Esophagus muscularis mucosa (tissue), 3 donors: ENCODE results near the gene UBA6.

ENCODE experiments used
- CTCF ChIP-seq, 3 experiments: fragments of 200-600 bp in 2 of 3; fragments of 450-650 bp in 1 of 3; sonication (generic) in 2 of 3; IDR thresholded peaks; one replicate each; pipeline ENCODE4 v1.5.1; 2017 to 2019; ENCODE audit warnings: antibody characterized with exemption in 3 of 3, mild to moderate bottlenecking in 2 of 3, moderate library complexity in 1 of 3
- POLR2A ChIP-seq: fragments of 450-650 bp; IDR thresholded peaks from one replicate; pipeline ENCODE4 v1.6.1; 2017; ENCODE audit warnings: antibody characterized with exemption, moderate library complexity, mild to moderate bottlenecking, low read depth
- POLR2AphosphoS5 ChIP-seq, 2 donors: sonication (generic); formaldehyde crosslinking; IDR thresholded peaks; one replicate each; pipeline ENCODE4 v1.6.1; 2017; ENCODE audit warnings: antibody characterized with exemption in 2 of 2

- TF ChIP-seq CTCF (IDR thresholded peaks at IDR 0.05) (no peak), POLR2A (no peak), POLR2AphosphoS5 (IDR thresholded peaks at IDR 0.05) (no peak)
Observed at GRCh38 chr4:67658302-67658701, 42.7 kb downstream of the UBA6 start.
